ENCODE data around the gene GRM4.

The GRM4 gene

GRCh38 chr6:34052918-34053608, 92.8 kb downstream of the GRM4 start:
- no peaks in the 10 kb centered on the region for H3K36me3 ChIP-seq (ENCODE audit: insufficient read depth, low read length)
- no peak overlapping the region for H3K4me2 ChIP-seq (ENCODE audit: low read depth, low read length, poor library complexity, severe bottlenecking)
- no peaks in the 10 kb centered on the region for H3K9me3 ChIP-seq (ENCODE audit: insufficient read depth, low read depth, low read length)
- no peaks in the 10 kb centered on the region for H3K79me2 ChIP-seq (ENCODE audit: insufficient read depth, low read length)
- no peaks in the 10 kb centered on the region for H3K9me2 ChIP-seq (replicated peaks; ENCODE audit: low read depth, low read length)
- peaks cover 6% of the 10 kb centered on the region for H3K4me1 ChIP-seq (ENCODE audit: insufficient read depth, low read length, poor library complexity, severe bottlenecking)
- H3F3A ChIP-seq (ENCODE audit: low read depth), result no peaks in the 10 kb centered on the region
- TF ChIP-seq, protein P1, sequence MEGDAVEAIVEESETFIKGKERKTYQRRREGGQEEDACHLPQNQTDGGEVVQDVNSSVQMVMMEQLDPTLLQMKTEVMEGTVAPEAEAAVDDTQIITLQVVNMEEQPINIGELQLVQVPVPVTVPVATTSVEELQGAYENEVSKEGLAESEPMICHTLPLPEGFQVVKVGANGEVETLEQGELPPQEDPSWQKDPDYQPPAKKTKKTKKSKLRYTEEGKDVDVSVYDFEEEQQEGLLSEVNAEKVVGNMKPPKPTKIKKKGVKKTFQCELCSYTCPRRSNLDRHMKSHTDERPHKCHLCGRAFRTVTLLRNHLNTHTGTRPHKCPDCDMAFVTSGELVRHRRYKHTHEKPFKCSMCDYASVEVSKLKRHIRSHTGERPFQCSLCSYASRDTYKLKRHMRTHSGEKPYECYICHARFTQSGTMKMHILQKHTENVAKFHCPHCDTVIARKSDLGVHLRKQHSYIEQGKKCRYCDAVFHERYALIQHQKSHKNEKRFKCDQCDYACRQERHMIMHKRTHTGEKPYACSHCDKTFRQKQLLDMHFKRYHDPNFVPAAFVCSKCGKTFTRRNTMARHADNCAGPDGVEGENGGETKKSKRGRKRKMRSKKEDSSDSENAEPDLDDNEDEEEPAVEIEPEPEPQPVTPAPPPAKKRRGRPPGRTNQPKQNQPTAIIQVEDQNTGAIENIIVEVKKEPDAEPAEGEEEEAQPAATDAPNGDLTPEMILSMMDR (conservative IDR thresholded peaks at IDR 0.05; ENCODE audit: low read length), result no peak
- no peak for TF ChIP-seq EZH2phosphoT487 (IDR thresholded peaks at IDR 0.05; ENCODE audit: borderline replicate concordance)
- H3K27me3 ChIP-seq (ENCODE audit: insufficient read depth, low read length, poor library complexity, severe bottlenecking), result no peaks in the 10 kb centered on the region
- no peak overlapping the region for H2AFZ ChIP-seq (ENCODE audit: low read length)
- H3K9ac ChIP-seq (ENCODE audit: low read depth, low read length, poor library complexity, severe bottlenecking), result no peak overlapping the region
- no peak overlapping the region for H3K4me3 ChIP-seq (ENCODE audit: low read length, poor library complexity, severe bottlenecking)
- H4K20me1 ChIP-seq (ENCODE audit: insufficient read depth, low read length, poor library complexity, severe bottlenecking), result no peaks in the 10 kb centered on the region

DNA sequence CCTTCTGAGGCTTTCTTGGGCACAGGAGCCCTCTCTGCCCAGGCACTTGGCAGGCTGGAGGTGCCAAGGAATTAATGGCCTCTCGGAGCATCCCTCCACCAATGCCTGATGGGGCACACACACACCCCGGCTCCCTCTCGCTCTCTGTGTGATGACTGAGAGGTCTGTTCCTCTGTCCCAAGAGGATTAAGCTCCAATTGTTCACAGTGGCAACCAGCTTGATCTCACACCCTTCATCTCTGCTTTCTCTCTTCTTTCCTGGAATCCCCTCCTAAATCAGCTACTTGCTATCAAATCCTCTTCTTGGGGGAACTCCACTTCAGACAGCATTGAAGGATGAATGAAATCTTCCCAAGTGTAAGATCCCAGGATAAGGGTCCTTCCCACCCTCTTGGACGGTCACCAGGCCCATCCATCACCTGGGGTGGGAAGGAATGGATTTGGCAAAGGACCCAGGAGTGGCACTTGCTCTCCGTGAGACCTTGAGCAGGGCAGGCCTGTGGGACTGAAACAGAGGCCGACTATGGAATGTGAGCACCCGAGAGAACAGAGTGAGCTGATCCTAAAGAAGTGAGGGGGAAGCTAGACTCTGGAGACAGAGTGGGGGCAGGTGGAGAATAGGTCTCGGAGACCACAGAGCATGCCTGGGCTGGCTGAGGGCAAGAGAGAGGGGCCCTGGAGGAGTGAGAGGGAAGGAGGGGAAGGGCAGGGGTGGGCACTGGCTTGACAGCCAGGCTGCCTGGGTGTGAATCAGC, 93.6 kb downstream of the GRM4 start:
- Histone ChIP-seq H3F3A (ENCODE audit: low read depth) (no peaks in the 10 kb centered on the region), H2AFZ (ENCODE audit: low read length) (no peak overlapping the region), H3K9me2 (replicated peaks; ENCODE audit: low read depth, low read length) (no peaks in the 10 kb centered on the region), H3K9me3 (ENCODE audit: insufficient read depth, low read depth, low read length) (no peaks in the 10 kb centered on the region), H3K36me3 (ENCODE audit: insufficient read depth, low read length) (no peaks in the 10 kb centered on the region), H4K20me1 (ENCODE audit: insufficient read depth, low read length, poor library complexity, severe bottlenecking) (no peaks in the 10 kb centered on the region), H3K9ac (ENCODE audit: low read depth, low read length, poor library complexity, severe bottlenecking) (no peak overlapping the region), H3K4me3 (ENCODE audit: low read length, poor library complexity, severe bottlenecking) (no peak overlapping the region), H3K4me1 (ENCODE audit: insufficient read depth, low read length, poor library complexity, severe bottlenecking) (peaks cover 6% of the 10 kb centered on the region), H3K4me2 (ENCODE audit: low read depth, low read length, poor library complexity, severe bottlenecking) (no peak overlapping the region), H3K79me2 (ENCODE audit: insufficient read depth, low read length) (no peaks in the 10 kb centered on the region), H3K27me3 (ENCODE audit: insufficient read depth, low read length, poor library complexity, severe bottlenecking) (no peaks in the 10 kb centered on the region)
- TF ChIP-seq, protein P1 (conservative IDR thresholded peaks at IDR 0.05; ENCODE audit: low read length), result no peak
- TF ChIP-seq EZH2phosphoT487 (IDR thresholded peaks at IDR 0.05; ENCODE audit: borderline replicate concordance), result no peak

DNA sequence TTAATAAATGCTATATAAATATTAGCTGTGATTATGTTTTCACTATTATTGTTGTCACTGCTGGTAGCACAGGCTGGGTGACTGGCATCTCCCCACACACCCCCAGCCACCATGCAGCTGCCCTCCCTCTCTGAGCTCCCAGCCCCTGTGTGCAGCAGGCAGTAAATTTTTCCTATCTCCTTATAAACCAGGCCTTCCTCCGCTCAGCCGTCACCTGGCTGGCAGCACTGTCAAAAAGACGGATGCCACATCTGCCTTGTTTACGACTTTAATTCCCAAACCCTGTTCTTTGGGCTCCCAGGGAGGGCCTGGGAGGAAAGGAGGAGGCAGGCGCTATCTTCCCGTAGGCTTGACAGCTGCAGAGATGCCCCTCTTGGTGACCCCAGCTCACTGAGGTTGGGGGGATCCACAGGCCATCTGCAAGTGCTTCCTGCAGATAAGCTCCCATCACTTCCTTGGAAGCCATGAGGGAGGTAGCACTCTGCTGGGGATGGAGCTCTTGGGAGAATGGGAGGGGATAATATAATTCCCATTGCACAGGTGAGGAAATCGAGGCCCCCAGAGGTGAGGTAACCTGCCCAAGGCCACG, 94.5 kb downstream of the GRM4 start:
- H3K4me2 ChIP-seq (ENCODE audit: low read depth, low read length, poor library complexity, severe bottlenecking), result no peak overlapping the region
- H3K27me3 ChIP-seq (ENCODE audit: insufficient read depth, low read length, poor library complexity, severe bottlenecking), result no peaks in the 10 kb centered on the region

More for the DNA sequence above, 94.5 kb downstream of the GRM4 start:
- Histone ChIP-seq H3K9me3 (ENCODE audit: insufficient read depth, low read depth, low read length) (no peaks in the 10 kb centered on the region), H3K4me1 (ENCODE audit: insufficient read depth, low read length, poor library complexity, severe bottlenecking) (peaks cover 6% of the 10 kb centered on the region), H4K20me1 (ENCODE audit: insufficient read depth, low read length, poor library complexity, severe bottlenecking) (no peaks in the 10 kb centered on the region), H3K9me2 (replicated peaks; ENCODE audit: low read depth, low read length) (no peaks in the 10 kb centered on the region), H3F3A (ENCODE audit: low read depth) (no peaks in the 10 kb centered on the region), H3K4me3 (ENCODE audit: low read length, poor library complexity, severe bottlenecking) (no peak overlapping the region), H3K36me3 (ENCODE audit: insufficient read depth, low read length) (no peaks in the 10 kb centered on the region), H3K9ac (ENCODE audit: low read depth, low read length, poor library complexity, severe bottlenecking) (no peak overlapping the region), H2AFZ (ENCODE audit: low read length) (no peak overlapping the region), H3K79me2 (ENCODE audit: insufficient read depth, low read length) (no peaks in the 10 kb centered on the region)
- TF ChIP-seq, protein P1 (conservative IDR thresholded peaks at IDR 0.05; ENCODE audit: low read length), result no peak
- TF ChIP-seq EZH2phosphoT487 (IDR thresholded peaks at IDR 0.05; ENCODE audit: borderline replicate concordance), result no peak
